GM18907 (cell line): Measurements from ENCODE around the gene ATXN7.

Experiments used
- ATAC-seq: cut with Tn5 transposase; IDR thresholded peaks from one replicate; pipeline ENCODE4 v1.9.1; 2021; ENCODE audit warnings: mild to moderate bottlenecking, moderate library complexity; ENCODE audit not compliant: unreplicated experiment

Gene ATXN7

GRCh38 chr3:64042952-64043351 is 179.3 kb downstream of the ATXN7 start:
- ATAC-seq, result no peak

- ATAC-seq, result no peak
These were observed 182.9 kb downstream of the ATXN7 start for GRCh38 chr3:64046592-64046991.

- ATAC-seq, result no peak
These were observed 183.4 kb downstream of the ATXN7 start for GRCh38 chr3:64046996-64047594.

GRCh38 chr3:64047787-64048186 is 184.1 kb downstream of the ATXN7 start:
- ATAC-seq, result no peak

GRCh38 chr3:64048631-64049061 is 185.0 kb downstream of the ATXN7 start:
- ATAC-seq, result no peak

GRCh38 chr3:64049136-64049535 is 185.5 kb downstream of the ATXN7 start:
- no peak for ATAC-seq

GRCh38 chr3:64049832-64050231 is 186.2 kb downstream of the ATXN7 start:
- ATAC-seq, result no peak
